Neural progenitor cell (in vitro differentiated cells): ENCODE results near the gene EFHC2.

Source experiments
- CTCF ChIP-seq: fragments of 200-600 bp; sonication (generic); IDR thresholded peaks from 2 replicates; pipeline ENCODE4 v1.5.1; 2017; ENCODE audit warnings: antibody characterized with exemption, mild to moderate bottlenecking
- EZH2 ChIP-seq: fragments of 200-600 bp; sonication (generic); IDR thresholded peaks from 2 replicates; pipeline ENCODE4 v1.6.1; 2017; ENCODE audit warnings: antibody characterized with exemption, mild to moderate bottlenecking, moderate library complexity
- EZH2phosphoT487 ChIP-seq: fragments of 200-600 bp; sonication (generic); IDR thresholded peaks from 2 replicates; pipeline ENCODE4 v1.6.1; 2017; ENCODE audit warnings: antibody characterized with exemption

GRCh38 chrX:44235534-44235933, 107.9 kb downstream of the EFHC2 start:
- TF ChIP-seq CTCF (no peak), EZH2 (no peak), EZH2phosphoT487 (no peak)
